HUES6 (cell line): ENCODE results near the gene TADA2A.
"Not testable (repeated sequence)": the region's sequence is repeated elsewhere in the genome, so short reads cannot be mapped to it uniquely, and the experiment has no call there.

Experiments
- H3K27ac ChIP-seq: 2 replicates; pipeline ENCODE4 v1.7.0; 2013; ENCODE audit warnings: low read depth, mild to moderate bottlenecking, low read length, inconsistent platforms
- H3K27me3 ChIP-seq: 2 replicates; pipeline ENCODE4 v1.6.1; 2013; ENCODE audit warnings: low read length; ENCODE audit not compliant: control insufficient read depth, insufficient read depth
- H3K36me3 ChIP-seq: 2 replicates; pipeline ENCODE4 v1.6.1; 2013; ENCODE audit warnings: low read length; ENCODE audit not compliant: control insufficient read depth, insufficient read depth
- H3K4me1 ChIP-seq: 2 replicates; pipeline ENCODE4 v1.6.1; 2013; ENCODE audit warnings: low read length; ENCODE audit not compliant: control insufficient read depth, insufficient read depth
- H3K4me3 ChIP-seq: 2 replicates; pipeline ENCODE4 v1.5.1; 2013; ENCODE audit warnings: low read depth, low read length
- H3K9ac ChIP-seq: one replicate; pipeline ENCODE4 v1.6.1; 2013; ENCODE audit warnings: mild to moderate bottlenecking, low read length
- H3K9me3 ChIP-seq: 2 replicates; pipeline ENCODE4 v1.6.1; 2013; ENCODE audit warnings: low read depth, low read length; ENCODE audit not compliant: control insufficient read depth, insufficient read depth

TADA2A gene

DNA sequence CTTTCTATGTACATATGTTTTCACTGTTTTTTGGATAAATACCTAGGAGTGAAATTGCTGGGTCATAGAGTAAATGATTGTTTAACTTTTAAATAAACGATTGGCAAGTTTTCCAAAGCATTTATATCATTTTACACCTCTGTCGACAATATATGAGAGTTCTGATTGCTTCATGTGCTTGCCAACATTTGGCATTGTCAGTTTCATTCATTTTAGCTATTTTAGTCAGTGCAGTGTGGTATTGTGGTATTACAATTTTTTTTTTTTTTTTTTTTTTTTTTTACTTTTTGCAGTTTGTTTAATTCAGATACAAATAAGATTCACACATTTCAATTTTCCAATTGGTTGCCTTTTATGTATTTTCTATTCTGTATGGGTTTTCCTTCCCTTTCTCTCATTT lies 26.0 kb downstream of the TADA2A start:
- H3K27ac ChIP-seq: no peak overlapping the region
- no peak overlapping the region for H3K9ac ChIP-seq
- H3K36me3 ChIP-seq: peaks cover 31% of the 10 kb centered on the region
- H3K9me3 ChIP-seq: no peaks in the 10 kb centered on the region
- H3K4me3 ChIP-seq: no peak overlapping the region
- no peaks in the 10 kb centered on the region for H3K4me1 ChIP-seq
- H3K27me3 ChIP-seq: no peaks in the 10 kb centered on the region

GRCh38 chr17:37438141-37438540 lies 31.5 kb downstream of the TADA2A start:
- Histone ChIP-seq H3K4me3 (no peak overlapping the region), H3K36me3 (peaks cover 49% of the 10 kb centered on the region), H3K9me3 (no peaks in the 10 kb centered on the region), H3K27ac (no peak overlapping the region), H3K4me1 (no peaks in the 10 kb centered on the region), H3K9ac (no peak overlapping the region), H3K27me3 (no peaks in the 10 kb centered on the region)

DNA sequence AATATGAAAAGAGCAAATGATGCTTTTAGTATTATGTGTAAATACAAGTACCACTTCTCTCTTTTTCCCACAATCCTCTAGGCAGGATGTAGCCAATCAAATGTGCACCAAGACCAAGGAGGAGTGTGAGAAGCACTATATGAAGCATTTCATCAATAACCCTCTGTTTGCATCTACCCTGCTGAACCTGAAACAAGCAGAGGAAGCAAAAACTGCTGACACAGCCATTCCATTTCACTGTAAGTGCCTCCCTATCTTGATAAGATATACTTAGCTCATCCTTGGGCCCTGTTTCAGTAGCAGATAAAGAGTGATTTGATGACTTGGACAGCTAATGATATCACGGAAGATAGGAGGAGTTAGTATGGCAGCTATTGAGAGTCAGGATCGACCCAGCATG lies 33.7 kb downstream of the TADA2A start:
- Histone ChIP-seq H3K27ac (no peak overlapping the region), H3K4me1 (no peaks in the 10 kb centered on the region), H3K9ac (no peak overlapping the region), H3K27me3 (no peaks in the 10 kb centered on the region), H3K4me3 (no peak overlapping the region), H3K36me3 (peaks cover 61% of the 10 kb centered on the region), H3K9me3 (no peaks in the 10 kb centered on the region)

GRCh38 chr17:37441369-37442014 lies 34.8 kb downstream of the TADA2A start:
- not testable (repeated sequence) for H3K9ac ChIP-seq
- H3K36me3 ChIP-seq: peaks cover 65% of the 10 kb centered on the region

GRCh38 chr17:37446027-37446426 lies 39.3 kb downstream of the TADA2A start:
- Histone ChIP-seq H3K27me3 (no peaks in the 10 kb centered on the region), H3K9me3 (no peaks in the 10 kb centered on the region), H3K9ac (no peak overlapping the region), H3K27ac (peak overlapping the region; percentile 62; the same call in 1 of the 2 replicates), H3K4me1 (peaks cover 8% of the 10 kb centered on the region), H3K36me3 (peaks cover 39% of the 10 kb centered on the region), H3K4me3 (no peak overlapping the region)

More at GRCh38 chr17:37441369-37442014, 34.8 kb downstream of the TADA2A start:
- H3K4me1 ChIP-seq, H3K9me3 ChIP-seq, H3K4me3 ChIP-seq, H3K27ac ChIP-seq, H3K27me3 ChIP-seq: not testable (repeated sequence)

DNA sequence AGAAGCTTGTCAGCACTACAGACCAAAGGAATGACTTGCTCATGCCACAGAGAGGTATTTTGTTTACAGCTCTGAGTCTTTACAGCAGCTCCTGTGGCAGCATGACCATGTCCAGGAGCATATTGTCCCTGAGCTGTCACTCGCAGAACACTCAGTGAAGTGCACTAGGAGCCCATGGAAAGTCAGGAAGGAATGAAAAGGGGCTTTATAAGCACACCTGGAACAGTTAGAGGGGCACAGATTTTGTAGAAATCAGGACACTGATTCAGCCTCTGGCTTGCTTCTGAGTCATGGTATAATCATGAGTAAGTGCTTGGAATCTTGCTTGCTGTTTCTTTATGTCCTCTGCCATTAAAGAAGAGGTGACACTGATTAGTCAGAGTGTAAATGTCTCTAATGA lies 41.0 kb downstream of the TADA2A start:
- H3K27ac ChIP-seq: no peak overlapping the region
- no peaks in the 10 kb centered on the region for H3K27me3 ChIP-seq
- H3K9ac ChIP-seq: no peak overlapping the region
- peaks cover 8% of the 10 kb centered on the region for H3K4me1 ChIP-seq
- H3K9me3 ChIP-seq: no peaks in the 10 kb centered on the region
- peaks cover 24% of the 10 kb centered on the region for H3K36me3 ChIP-seq
- no peak overlapping the region for H3K4me3 ChIP-seq

DNA sequence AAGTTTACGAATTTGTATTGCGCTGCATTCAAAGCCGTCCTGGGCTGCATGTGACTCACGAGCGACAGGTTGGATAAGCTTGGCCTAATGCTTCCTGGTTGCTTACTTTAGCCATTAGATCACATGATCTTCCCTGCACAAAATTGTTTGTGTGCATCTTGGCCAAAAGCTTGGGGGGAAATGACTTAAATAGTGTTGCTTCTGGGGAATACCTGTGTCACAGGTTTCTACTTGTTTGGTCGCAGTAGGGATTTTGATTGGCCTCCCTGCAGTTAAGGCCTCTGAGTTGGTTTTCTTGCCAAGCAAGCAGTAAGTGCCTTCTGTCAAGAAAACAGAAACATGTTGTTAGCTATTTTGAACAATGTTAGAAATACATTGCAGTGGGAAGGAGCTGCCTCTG lies 43.4 kb downstream of the TADA2A start:
- peaks cover 10% of the 10 kb centered on the region for H3K36me3 ChIP-seq
- no peak overlapping the region for H3K4me3 ChIP-seq
- no peaks in the 10 kb centered on the region for H3K27me3 ChIP-seq
- no peak overlapping the region for H3K9ac ChIP-seq
- peaks cover 8% of the 10 kb centered on the region for H3K4me1 ChIP-seq
- no peaks in the 10 kb centered on the region for H3K9me3 ChIP-seq
- H3K27ac ChIP-seq: peak overlapping the region; percentile 13; the same call in 1 of the 2 replicates

- H3K4me1 ChIP-seq, H3K27me3 ChIP-seq, H3K4me3 ChIP-seq, H3K9me3 ChIP-seq, H3K27ac ChIP-seq, H3K9ac ChIP-seq, H3K36me3 ChIP-seq: not testable (repeated sequence)
These were observed 51.1 kb downstream of the TADA2A start for GRCh38 chr17:37457801-37458200.

- Histone ChIP-seq H3K9me3 (no peaks in the 10 kb centered on the region), H3K36me3 (peaks cover 2% of the 10 kb centered on the region; the same call in 1 of the 2 replicates), H3K4me3 (no peak overlapping the region), H3K9ac (no peak overlapping the region), H3K27ac (no peak overlapping the region), H3K4me1 (0 out of 2 replicates have a peak, but pooled peaks cover 4% of the 10 kb centered on the region), H3K27me3 (no peaks in the 10 kb centered on the region)
These were observed 52.1 kb downstream of the TADA2A start for GRCh38 chr17:37458805-37459204.

DNA sequence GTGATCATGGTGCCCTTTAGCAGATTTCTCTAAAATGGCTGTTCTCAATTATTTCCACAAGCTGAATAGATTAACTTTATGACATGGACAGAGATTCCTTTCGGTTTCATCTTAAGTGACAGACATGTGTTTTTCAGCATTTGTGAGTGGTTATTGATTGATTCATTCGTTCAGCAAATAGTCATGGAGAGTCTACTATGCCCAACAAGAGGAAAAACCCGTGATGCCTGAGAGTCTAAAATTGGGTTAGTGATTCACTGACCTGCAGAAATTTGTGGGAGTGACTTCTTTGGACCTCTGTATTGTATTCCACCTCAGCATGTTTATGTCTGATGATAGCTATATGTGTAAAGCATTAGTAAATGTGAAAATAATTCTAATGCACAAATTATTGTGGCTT lies 55.0 kb downstream of the TADA2A start:
- Histone ChIP-seq H3K4me1 (no peaks in the 10 kb centered on the region), H3K4me3 (no peak overlapping the region), H3K27ac (no peak overlapping the region), H3K27me3 (no peaks in the 10 kb centered on the region), H3K36me3 (peaks cover 18% of the 10 kb centered on the region; the same call in 1 of the 2 replicates), H3K9ac (no peak overlapping the region), H3K9me3 (no peaks in the 10 kb centered on the region)

- Histone ChIP-seq H3K4me3 (no peak overlapping the region), H3K27me3 (no peaks in the 10 kb centered on the region), H3K36me3 (peaks cover 22% of the 10 kb centered on the region), H3K27ac (no peak overlapping the region), H3K9ac (no peak overlapping the region), H3K9me3 (no peaks in the 10 kb centered on the region), H3K4me1 (no peaks in the 10 kb centered on the region)
These were observed 55.8 kb downstream of the TADA2A start for GRCh38 chr17:37462492-37462891.
